ENCODE measurements around the gene ST7. TPM values are rescaled to one million over a fixed set of nuclear protein-coding genes. Genes with fewer than 3 reads are reported as not detected.

ST7 gene
- total RNA-seq, 2 donors from 2014 or later = 24.6 to 34.3 TPM

GRCh38 chr7:117008886-117009531, 55.7 kb downstream of the ST7 start:
- 90 to 92% methylated on average over 2 of the region's 2 CpGs for WGBS, 2 donors
- intact Hi-C loops (cut with DNase I) = no loop called here
- TF ChIP-seq POLR2A (IDR thresholded peaks at IDR 0.05) = no peak
- TF ChIP-seq CTCF (IDR thresholded peaks at IDR 0.05) = no peak
- Histone ChIP-seq H3K27me3 (no peaks in the 10 kb centered on the region), H3K9me3 (no peaks in the 10 kb centered on the region), H3K4me1 (no peaks in the 10 kb centered on the region), H3K4me3 (no peak overlapping the region), H3K27ac (no peak overlapping the region), H3K36me3 (replicated peaks in 1 of 2; ENCODE audit: insufficient read depth in 1 of 2, low read depth in 2 of 2) (no peaks in the 10 kb centered on the region)
- DNase-seq (no peak), ATAC-seq (no peak)

GRCh38 chr7:117009705-117010361, 56.5 kb downstream of the ST7 start:
- peaks cover 7% of the 10 kb centered on the region for H3K4me1 ChIP-seq
- ATAC-seq = no peak

GRCh38 chr7:117010375-117011133, 57.3 kb downstream of the ST7 start:
- TF ChIP-seq CTCF (IDR thresholded peaks at IDR 0.05) (no peak), POLR2A (IDR thresholded peaks at IDR 0.05) (no peak)
- ATAC-seq (no peak), DNase-seq (no peak)
- H3K27me3 ChIP-seq = no peaks in the 10 kb centered on the region
- WGBS, 2 donors = 91 to 96% methylated on average over 6 of the region's 6 CpGs
- intact Hi-C loops (cut with DNase I) = no loop called here
- no peaks in the 10 kb centered on the region for H3K9me3 ChIP-seq
- peaks cover 7% of the 10 kb centered on the region for H3K4me1 ChIP-seq
- no peak overlapping the region for H3K27ac ChIP-seq
- no peaks in the 10 kb centered on the region for H3K36me3 ChIP-seq (replicated peaks in 1 of 2; ENCODE audit: insufficient read depth in 1 of 2, low read depth in 2 of 2)
- H3K4me3 ChIP-seq = no peak overlapping the region

More at GRCh38 chr7:117009705-117010361, 56.5 kb downstream of the ST7 start:
- TF ChIP-seq POLR2A (IDR thresholded peaks at IDR 0.05) = no peak
- no peak for TF ChIP-seq CTCF (IDR thresholded peaks at IDR 0.05)
- intact Hi-C loops (cut with DNase I) = no loop called here
- Histone ChIP-seq H3K27ac (no peak overlapping the region), H3K4me3 (no peak overlapping the region), H3K27me3 (no peaks in the 10 kb centered on the region), H3K9me3 (no peaks in the 10 kb centered on the region), H3K36me3 (replicated peaks in 1 of 2; ENCODE audit: insufficient read depth in 1 of 2, low read depth in 2 of 2) (no peaks in the 10 kb centered on the region)
- DNase-seq = no peak
- 82 to 85% methylated on average over 3 of the region's 3 CpGs for WGBS, 2 donors

- H3K27me3 ChIP-seq = no peaks in the 10 kb centered on the region
- DNase-seq (no peak), ATAC-seq (no peak)
- no peaks in the 10 kb centered on the region for H3K36me3 ChIP-seq (replicated peaks in 1 of 2; ENCODE audit: insufficient read depth in 1 of 2, low read depth in 2 of 2)
- TF ChIP-seq POLR2A (IDR thresholded peaks at IDR 0.05) = no peak
- TF ChIP-seq CTCF (IDR thresholded peaks at IDR 0.05) = no peak
- 62 to 70% methylated on average over 6 of the region's 6 CpGs for WGBS, 2 donors
- no peak overlapping the region for H3K4me3 ChIP-seq
- intact Hi-C loops (cut with DNase I) = no loop called here
- no peaks in the 10 kb centered on the region for H3K9me3 ChIP-seq
- H3K4me1 ChIP-seq = peaks cover 7% of the 10 kb centered on the region
- no peak overlapping the region for H3K27ac ChIP-seq
Observed at GRCh38 chr7:117011419-117012260, 58.3 kb downstream of the ST7 start.
